ENCODE data around the gene HSPG2.
A peak's percentile ranks its signal among the peaks of the same experiment; 100 is the strongest.

DNA sequence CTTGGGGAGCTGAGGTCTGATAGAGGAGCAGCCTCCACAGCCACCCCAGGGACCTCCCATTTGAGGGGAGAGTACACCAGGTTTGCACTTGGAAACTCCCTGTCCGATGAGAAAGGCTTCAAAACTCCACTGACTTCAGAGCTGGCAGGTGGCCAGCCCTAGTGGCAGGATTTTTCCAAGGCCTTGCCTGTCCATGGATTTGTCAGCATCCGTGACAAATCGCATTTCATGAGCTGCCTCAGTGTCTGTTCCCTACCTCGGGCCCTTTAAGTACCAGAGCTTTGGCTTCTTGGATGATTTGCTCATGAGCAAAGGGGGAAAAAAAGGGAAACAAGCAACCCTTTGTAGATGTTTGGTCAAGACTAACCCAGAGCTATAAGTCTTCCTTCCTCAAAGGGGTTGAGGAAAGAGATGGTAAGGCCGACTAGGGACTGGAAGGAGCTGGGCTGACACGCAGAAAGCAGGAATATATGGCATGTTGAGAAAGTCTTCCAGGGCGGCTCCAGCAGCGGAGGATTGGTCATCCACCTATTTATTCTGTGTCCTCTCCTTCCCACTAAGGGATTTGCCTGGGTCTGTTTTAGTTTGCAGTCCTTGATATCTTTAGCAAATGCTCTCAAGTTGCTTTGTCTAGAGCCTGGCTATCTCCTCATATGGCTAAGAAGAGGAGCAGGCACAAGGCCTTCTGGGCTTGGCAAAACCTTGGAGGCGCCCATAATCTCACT is 2.7 kb upstream of the HSPG2 start:
- TF ChIP-seq, protein P1, sequence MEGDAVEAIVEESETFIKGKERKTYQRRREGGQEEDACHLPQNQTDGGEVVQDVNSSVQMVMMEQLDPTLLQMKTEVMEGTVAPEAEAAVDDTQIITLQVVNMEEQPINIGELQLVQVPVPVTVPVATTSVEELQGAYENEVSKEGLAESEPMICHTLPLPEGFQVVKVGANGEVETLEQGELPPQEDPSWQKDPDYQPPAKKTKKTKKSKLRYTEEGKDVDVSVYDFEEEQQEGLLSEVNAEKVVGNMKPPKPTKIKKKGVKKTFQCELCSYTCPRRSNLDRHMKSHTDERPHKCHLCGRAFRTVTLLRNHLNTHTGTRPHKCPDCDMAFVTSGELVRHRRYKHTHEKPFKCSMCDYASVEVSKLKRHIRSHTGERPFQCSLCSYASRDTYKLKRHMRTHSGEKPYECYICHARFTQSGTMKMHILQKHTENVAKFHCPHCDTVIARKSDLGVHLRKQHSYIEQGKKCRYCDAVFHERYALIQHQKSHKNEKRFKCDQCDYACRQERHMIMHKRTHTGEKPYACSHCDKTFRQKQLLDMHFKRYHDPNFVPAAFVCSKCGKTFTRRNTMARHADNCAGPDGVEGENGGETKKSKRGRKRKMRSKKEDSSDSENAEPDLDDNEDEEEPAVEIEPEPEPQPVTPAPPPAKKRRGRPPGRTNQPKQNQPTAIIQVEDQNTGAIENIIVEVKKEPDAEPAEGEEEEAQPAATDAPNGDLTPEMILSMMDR (IDR thresholded peaks at IDR 0.05) = peak; percentile 43 to 67 (median 54)
- TF ChIP-seq POLR2A (IDR thresholded peaks at IDR 0.05) = no peak

Data from ovary (tissue), 3 donors.